ENCODE measurements around the gene SPEF2. TPM values are rescaled to one million over a fixed set of nuclear protein-coding genes. Genes with fewer than 3 reads are reported as not detected.

The SPEF2 gene
- total RNA-seq, 2 experiments from 2014 or later, result 0.03 TPM; not detected in 1

GRCh38 chr5:35741126-35741716, 123.6 kb downstream of the SPEF2 start:
- DNase-seq (ENCODE audit: low spot score), result no peak
- Histone ChIP-seq H3K79me2 (ENCODE audit: insufficient read depth, low read depth, low read length) (no peaks in the 10 kb centered on the region), H3K36me3 (ENCODE audit: insufficient read depth, low read length) (no peaks in the 10 kb centered on the region), H3K4me3 (ENCODE audit: low read depth, low read length, poor library complexity, severe bottlenecking) (no peak overlapping the region), H3K4me1 (ENCODE audit: insufficient read depth, low read length, poor library complexity, severe bottlenecking) (no peaks in the 10 kb centered on the region), H3K9me3 (ENCODE audit: low read length) (0 out of 2 replicates have a peak, but pooled peaks cover 4% of the 10 kb centered on the region), H2AFZ (ENCODE audit: low read length) (peak overlapping the region; percentile 10; the same call in 1 of the 2 replicates), H3K27ac (ENCODE audit: low read depth, low read length, poor library complexity, severe bottlenecking) (no peak overlapping the region), H4K20me1 (ENCODE audit: insufficient read depth, low read length) (no peaks in the 10 kb centered on the region), H3K9me2 (ENCODE audit: insufficient read depth, low read length) (no peaks in the 10 kb centered on the region), H3K4me2 (ENCODE audit: low read length) (no peak overlapping the region)
- BruUV-seq (replicated peaks), result no TSS peak
- ChIA-PET CTCF (ENCODE audit: unreplicated experiment) (no interaction called here), POLR2A (no interaction called here)
- intact Hi-C loops (cut with micrococcal nuclease; ENCODE audit: unreplicated experiment), result no loop called here
- TF ChIP-seq EZH2phosphoT487 (IDR thresholded peaks at IDR 0.05; ENCODE audit: borderline replicate concordance, low read depth, low read length), result no peak
- no peak for TF ChIP-seq CTCF (conservative IDR thresholded peaks at IDR 0.05; ENCODE audit: low read length)

GRCh38 chr5:35741971-35742370, 124.3 kb downstream of the SPEF2 start:
- Histone ChIP-seq H3K27ac (ENCODE audit: low read depth, low read length, poor library complexity, severe bottlenecking) (no peak overlapping the region), H3K4me2 (ENCODE audit: low read length) (no peak overlapping the region), H3K79me2 (ENCODE audit: insufficient read depth, low read depth, low read length) (no peaks in the 10 kb centered on the region), H3K36me3 (ENCODE audit: insufficient read depth, low read length) (no peaks in the 10 kb centered on the region), H4K20me1 (ENCODE audit: insufficient read depth, low read length) (no peaks in the 10 kb centered on the region), H3K4me3 (ENCODE audit: low read depth, low read length, poor library complexity, severe bottlenecking) (no peak overlapping the region), H3K9me2 (ENCODE audit: insufficient read depth, low read length) (no peaks in the 10 kb centered on the region), H2AFZ (ENCODE audit: low read length) (no peak overlapping the region), H3K4me1 (ENCODE audit: insufficient read depth, low read length, poor library complexity, severe bottlenecking) (no peaks in the 10 kb centered on the region), H3K9me3 (ENCODE audit: low read length) (0 out of 2 replicates have a peak, but pooled peaks cover 4% of the 10 kb centered on the region)
- DNase-seq (ENCODE audit: low spot score), result no peak
- no peak for TF ChIP-seq EZH2phosphoT487 (IDR thresholded peaks at IDR 0.05; ENCODE audit: borderline replicate concordance, low read depth, low read length)
- no peak for TF ChIP-seq CTCF (conservative IDR thresholded peaks at IDR 0.05; ENCODE audit: low read length)
- BruUV-seq (replicated peaks), result no TSS peak
- ChIA-PET POLR2A (interaction anchor here (0.6 kb wide), 1 partner anchor 599 kb away, joined by 3 read pairs; no protein-coding TSS in a partner anchor), CTCF (ENCODE audit: unreplicated experiment) (no interaction called here)
- intact Hi-C loops (cut with micrococcal nuclease; ENCODE audit: unreplicated experiment), result no loop called here

- ChIA-PET POLR2A (no interaction called here), CTCF (ENCODE audit: unreplicated experiment) (no interaction called here)
- 0 out of 2 replicates have a peak, but pooled peaks cover 4% of the 10 kb centered on the region for H3K9me3 ChIP-seq (ENCODE audit: low read length)
- no peak for TF ChIP-seq EZH2phosphoT487 (IDR thresholded peaks at IDR 0.05; ENCODE audit: borderline replicate concordance, low read depth, low read length)
- TF ChIP-seq CTCF (conservative IDR thresholded peaks at IDR 0.05; ENCODE audit: low read length), result no peak
- BruUV-seq (replicated peaks), result no TSS peak
- H4K20me1 ChIP-seq (ENCODE audit: insufficient read depth, low read length), result no peaks in the 10 kb centered on the region
- no peak for DNase-seq (ENCODE audit: low spot score)
- H3K9me2 ChIP-seq (ENCODE audit: insufficient read depth, low read length), result no peaks in the 10 kb centered on the region
- no peak overlapping the region for H3K4me2 ChIP-seq (ENCODE audit: low read length)
- no peak overlapping the region for H3K4me3 ChIP-seq (ENCODE audit: low read depth, low read length, poor library complexity, severe bottlenecking)
- no peaks in the 10 kb centered on the region for H3K79me2 ChIP-seq (ENCODE audit: insufficient read depth, low read depth, low read length)
- H3K27ac ChIP-seq (ENCODE audit: low read depth, low read length, poor library complexity, severe bottlenecking), result no peak overlapping the region
- no peaks in the 10 kb centered on the region for H3K36me3 ChIP-seq (ENCODE audit: insufficient read depth, low read length)
- intact Hi-C loops (cut with micrococcal nuclease; ENCODE audit: unreplicated experiment), result no loop called here
- H3K4me1 ChIP-seq (ENCODE audit: insufficient read depth, low read length, poor library complexity, severe bottlenecking), result no peaks in the 10 kb centered on the region
- H2AFZ ChIP-seq (ENCODE audit: low read length), result no peak overlapping the region; the same call in 1 of the 2 replicates
Observed at GRCh38 chr5:35743644-35744043, 126.0 kb downstream of the SPEF2 start.
